ENCODE measurements around the gene IMPG1. TPM values are rescaled to one million over a fixed set of nuclear protein-coding genes. Genes with fewer than 3 reads are reported as not detected.

Gene IMPG1, protein sequence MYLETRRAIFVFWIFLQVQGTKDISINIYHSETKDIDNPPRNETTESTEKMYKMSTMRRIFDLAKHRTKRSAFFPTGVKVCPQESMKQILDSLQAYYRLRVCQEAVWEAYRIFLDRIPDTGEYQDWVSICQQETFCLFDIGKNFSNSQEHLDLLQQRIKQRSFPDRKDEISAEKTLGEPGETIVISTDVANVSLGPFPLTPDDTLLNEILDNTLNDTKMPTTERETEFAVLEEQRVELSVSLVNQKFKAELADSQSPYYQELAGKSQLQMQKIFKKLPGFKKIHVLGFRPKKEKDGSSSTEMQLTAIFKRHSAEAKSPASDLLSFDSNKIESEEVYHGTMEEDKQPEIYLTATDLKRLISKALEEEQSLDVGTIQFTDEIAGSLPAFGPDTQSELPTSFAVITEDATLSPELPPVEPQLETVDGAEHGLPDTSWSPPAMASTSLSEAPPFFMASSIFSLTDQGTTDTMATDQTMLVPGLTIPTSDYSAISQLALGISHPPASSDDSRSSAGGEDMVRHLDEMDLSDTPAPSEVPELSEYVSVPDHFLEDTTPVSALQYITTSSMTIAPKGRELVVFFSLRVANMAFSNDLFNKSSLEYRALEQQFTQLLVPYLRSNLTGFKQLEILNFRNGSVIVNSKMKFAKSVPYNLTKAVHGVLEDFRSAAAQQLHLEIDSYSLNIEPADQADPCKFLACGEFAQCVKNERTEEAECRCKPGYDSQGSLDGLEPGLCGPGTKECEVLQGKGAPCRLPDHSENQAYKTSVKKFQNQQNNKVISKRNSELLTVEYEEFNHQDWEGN
- not detected in 2 replicates for total RNA-seq
- long read RNA-seq: 0 reads

DNA sequence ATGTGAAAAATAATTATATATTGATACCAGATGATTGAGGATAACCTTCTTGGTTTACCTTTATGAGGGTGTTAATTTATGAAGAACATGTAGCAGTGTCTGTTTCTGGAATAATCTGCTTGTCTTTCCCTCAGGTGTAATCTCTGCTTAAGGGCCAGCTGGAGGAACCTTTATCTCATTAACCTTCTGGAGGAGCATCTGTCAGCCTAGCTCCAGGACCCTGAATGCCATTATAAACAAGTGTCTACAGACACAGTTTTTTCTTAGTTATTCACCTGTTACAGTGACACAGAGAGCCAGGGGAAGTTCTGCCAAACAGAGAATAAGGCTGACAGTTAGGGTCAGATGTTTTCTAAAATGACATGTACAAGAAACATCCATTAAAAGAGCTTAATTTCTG lies at the start of gene IMPG1:
IMPG1 (minus strand) TSS at position 101 of the 400 bp plus-strand sequence. CDS start 174 bp downstream, outside the sequence.
- Mint-ChIP-seq H3K36me3 (ENCODE audit: unreplicated experiment) (no peaks in the 10 kb centered on the region), H3K9me3 (ENCODE audit: unreplicated experiment) (peaks cover 7% of the 10 kb centered on the region), H3K4me3 (ENCODE audit: unreplicated experiment) (no peak within 1 kb of the TSS), H3K4me1 (ENCODE audit: unreplicated experiment) (no peaks in the 10 kb centered on the region), H3K27me3 (ENCODE audit: unreplicated experiment) (no peaks in the 10 kb centered on the region), H3K27ac (ENCODE audit: unreplicated experiment) (no peak within 1 kb of the TSS)
- no peak for DNase-seq (ENCODE audit: extremely low spot score, unreplicated experiment)
- TF ChIP-seq, protein P1, sequence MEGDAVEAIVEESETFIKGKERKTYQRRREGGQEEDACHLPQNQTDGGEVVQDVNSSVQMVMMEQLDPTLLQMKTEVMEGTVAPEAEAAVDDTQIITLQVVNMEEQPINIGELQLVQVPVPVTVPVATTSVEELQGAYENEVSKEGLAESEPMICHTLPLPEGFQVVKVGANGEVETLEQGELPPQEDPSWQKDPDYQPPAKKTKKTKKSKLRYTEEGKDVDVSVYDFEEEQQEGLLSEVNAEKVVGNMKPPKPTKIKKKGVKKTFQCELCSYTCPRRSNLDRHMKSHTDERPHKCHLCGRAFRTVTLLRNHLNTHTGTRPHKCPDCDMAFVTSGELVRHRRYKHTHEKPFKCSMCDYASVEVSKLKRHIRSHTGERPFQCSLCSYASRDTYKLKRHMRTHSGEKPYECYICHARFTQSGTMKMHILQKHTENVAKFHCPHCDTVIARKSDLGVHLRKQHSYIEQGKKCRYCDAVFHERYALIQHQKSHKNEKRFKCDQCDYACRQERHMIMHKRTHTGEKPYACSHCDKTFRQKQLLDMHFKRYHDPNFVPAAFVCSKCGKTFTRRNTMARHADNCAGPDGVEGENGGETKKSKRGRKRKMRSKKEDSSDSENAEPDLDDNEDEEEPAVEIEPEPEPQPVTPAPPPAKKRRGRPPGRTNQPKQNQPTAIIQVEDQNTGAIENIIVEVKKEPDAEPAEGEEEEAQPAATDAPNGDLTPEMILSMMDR (IDR thresholded peaks at IDR 0.05): no peak

DNA sequence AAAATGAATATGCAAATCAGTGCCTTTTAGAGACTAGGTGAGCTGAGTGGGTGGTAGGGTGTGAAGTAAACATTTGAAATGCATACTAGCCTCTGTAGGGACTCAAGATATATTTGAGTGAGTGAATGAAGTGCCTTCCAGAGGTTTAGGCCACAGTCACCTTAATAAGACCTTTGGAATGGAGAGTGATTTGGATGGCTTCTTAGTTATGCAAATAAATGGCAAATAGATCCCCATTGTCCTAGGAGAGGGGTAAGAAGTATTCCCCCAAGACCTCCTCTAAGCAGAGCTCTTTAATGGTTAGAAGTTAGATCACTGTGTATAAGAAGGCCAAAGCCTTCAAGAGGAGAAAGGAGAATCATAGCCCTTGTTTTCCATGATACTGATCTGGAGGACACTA lies 47.8 kb upstream of the IMPG1 start:
- peaks cover 37% of the 10 kb centered on the region for H3K9me3 Mint-ChIP-seq (ENCODE audit: unreplicated experiment)

DNA sequence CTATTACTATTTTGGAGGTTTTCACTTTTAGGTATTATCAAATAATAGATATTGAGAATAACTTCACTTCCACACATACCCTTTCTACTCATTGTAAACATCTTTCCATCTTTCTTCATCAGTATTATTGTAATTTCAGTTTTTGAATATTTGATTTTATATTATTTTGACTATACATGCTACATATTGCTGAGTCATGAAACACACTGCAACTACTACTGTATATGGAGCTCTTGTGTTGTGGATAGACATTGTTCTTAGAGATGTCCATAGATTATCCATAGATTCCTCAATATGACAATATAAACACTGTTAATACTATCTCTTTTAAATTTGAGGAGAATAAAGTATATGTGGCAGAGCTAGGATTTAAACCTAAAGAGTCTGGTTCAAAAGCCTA lies 819 bp upstream of the IMPG1 start:
- TF ChIP-seq, protein P1 (IDR thresholded peaks at IDR 0.05): no peak
- Mint-ChIP-seq H3K36me3 (ENCODE audit: unreplicated experiment) (no peaks in the 10 kb centered on the region), H3K9me3 (ENCODE audit: unreplicated experiment) (peaks cover 7% of the 10 kb centered on the region), H3K4me3 (ENCODE audit: unreplicated experiment) (no peak overlapping the region), H3K27me3 (ENCODE audit: unreplicated experiment) (no peaks in the 10 kb centered on the region), H3K4me1 (ENCODE audit: unreplicated experiment) (no peaks in the 10 kb centered on the region), H3K27ac (ENCODE audit: unreplicated experiment) (no peak overlapping the region)
- DNase-seq (ENCODE audit: extremely low spot score, unreplicated experiment): no peak

More for the DNA sequence above, 47.8 kb upstream of the IMPG1 start:
- H3K4me1 Mint-ChIP-seq (ENCODE audit: unreplicated experiment): no peaks in the 10 kb centered on the region
- no peaks in the 10 kb centered on the region for H3K27me3 Mint-ChIP-seq (ENCODE audit: unreplicated experiment)
- no peak for DNase-seq (ENCODE audit: extremely low spot score, unreplicated experiment)
- no peak overlapping the region for H3K27ac Mint-ChIP-seq (ENCODE audit: unreplicated experiment)
- H3K4me3 Mint-ChIP-seq (ENCODE audit: unreplicated experiment): no peak overlapping the region
- TF ChIP-seq, protein P1 (IDR thresholded peaks at IDR 0.05): no peak
- no peaks in the 10 kb centered on the region for H3K36me3 Mint-ChIP-seq (ENCODE audit: unreplicated experiment)

DNA sequence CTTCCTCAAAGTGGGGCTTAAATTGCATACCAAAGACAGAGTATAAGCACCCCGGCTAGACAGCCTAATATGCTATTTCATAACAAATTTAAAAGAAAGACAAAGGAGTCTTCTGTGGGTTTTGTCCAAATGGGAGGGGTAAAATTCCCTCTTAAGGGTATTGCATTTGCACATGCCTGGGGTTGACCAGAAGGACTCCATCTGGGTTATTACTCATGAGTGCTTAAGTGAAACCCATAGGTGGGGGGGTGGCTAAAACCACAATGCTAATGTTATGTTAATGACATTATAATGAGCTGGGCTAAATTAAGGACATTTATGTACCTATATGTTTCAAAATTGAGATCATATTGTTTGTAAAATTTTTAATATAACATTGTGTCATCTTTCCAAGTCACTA lies 15.0 kb downstream of the IMPG1 start:
- Mint-ChIP-seq H3K27ac (ENCODE audit: unreplicated experiment) (no peak overlapping the region), H3K27me3 (ENCODE audit: unreplicated experiment) (peaks cover 2% of the 10 kb centered on the region), H3K9me3 (ENCODE audit: unreplicated experiment) (no peaks in the 10 kb centered on the region), H3K4me3 (ENCODE audit: unreplicated experiment) (no peak overlapping the region), H3K36me3 (ENCODE audit: unreplicated experiment) (no peaks in the 10 kb centered on the region), H3K4me1 (ENCODE audit: unreplicated experiment) (no peaks in the 10 kb centered on the region)
- TF ChIP-seq, protein P1 (IDR thresholded peaks at IDR 0.05): no peak
- DNase-seq (ENCODE audit: extremely low spot score, unreplicated experiment): no peak

DNA sequence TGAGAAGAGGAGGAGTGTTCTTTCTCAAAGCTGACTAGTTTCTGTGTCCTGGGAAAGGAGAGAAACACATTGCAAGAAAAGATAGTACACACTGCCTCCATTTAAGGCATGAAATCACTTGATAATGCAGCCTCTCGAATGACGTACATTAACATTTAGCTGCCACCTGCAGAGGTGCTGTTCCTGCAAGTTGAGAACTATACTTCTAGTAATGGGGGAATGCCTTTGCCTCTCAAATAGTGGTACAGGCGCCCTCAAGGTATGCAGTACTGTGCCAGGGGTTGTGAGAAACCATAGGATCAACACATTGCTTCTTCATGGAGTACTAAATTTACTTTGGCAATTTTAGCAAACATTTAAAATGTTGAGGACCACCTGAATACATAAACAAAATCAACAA lies 20.1 kb downstream of the IMPG1 start:
- Mint-ChIP-seq H3K4me1 (ENCODE audit: unreplicated experiment) (no peaks in the 10 kb centered on the region), H3K27ac (ENCODE audit: unreplicated experiment) (no peak overlapping the region), H3K27me3 (ENCODE audit: unreplicated experiment) (no peaks in the 10 kb centered on the region), H3K9me3 (ENCODE audit: unreplicated experiment) (no peaks in the 10 kb centered on the region), H3K36me3 (ENCODE audit: unreplicated experiment) (no peaks in the 10 kb centered on the region), H3K4me3 (ENCODE audit: unreplicated experiment) (no peak overlapping the region)
- TF ChIP-seq, protein P1 (IDR thresholded peaks at IDR 0.05): no peak
- DNase-seq (ENCODE audit: extremely low spot score, unreplicated experiment): no peak
